Measurements from ENCODE around the gene ATXN1.

Gene ATXN1

DNA sequence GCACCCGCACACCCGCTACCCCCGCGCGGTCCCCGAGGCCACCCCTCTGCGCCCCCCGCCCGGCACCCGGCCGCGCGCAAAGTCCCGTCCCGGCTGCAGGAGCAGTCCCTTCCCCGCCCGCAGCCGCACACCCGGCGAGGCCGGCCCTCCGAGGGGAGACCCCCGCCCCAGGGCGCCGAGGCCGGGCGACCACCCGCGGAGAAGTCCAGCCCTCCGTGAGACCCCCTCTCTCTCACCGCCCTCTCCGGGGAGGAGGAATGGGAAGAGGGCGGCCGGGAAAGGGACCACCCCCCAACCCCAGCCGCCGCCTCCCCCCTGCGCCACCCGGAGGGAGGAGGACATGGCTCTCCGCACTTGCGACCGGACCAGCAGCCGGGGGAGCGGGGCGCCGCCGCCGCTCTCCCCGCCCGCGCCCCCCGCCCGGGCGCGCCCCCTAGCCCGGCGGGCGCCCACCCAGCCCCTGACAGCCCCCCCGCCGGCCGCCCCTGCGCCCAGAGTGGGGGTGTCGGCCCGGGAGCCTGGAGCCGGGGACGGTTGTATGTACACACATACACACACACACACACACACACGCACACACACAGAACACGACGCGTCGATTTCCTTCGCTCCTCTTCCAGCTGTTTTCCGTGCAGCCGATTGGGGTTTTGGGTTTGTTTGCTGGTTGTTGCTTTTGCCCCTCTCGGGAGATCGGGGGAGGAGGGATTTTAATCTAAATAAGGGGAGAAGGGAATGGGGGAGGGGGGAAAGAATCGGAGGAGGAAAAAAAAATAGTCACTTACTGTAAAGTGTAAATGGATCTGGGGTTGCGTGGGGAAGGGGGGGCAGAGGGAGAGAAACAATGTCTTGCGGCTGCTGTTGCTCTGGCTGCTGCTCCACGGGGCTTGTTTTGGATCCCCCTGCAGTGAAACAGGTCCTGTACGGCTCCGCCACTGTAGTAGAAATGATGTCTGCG is at the start of gene ATXN1:
TSS of gene ATXN1 (minus strand) at position 945 of the 955 bp plus-strand sequence.
- H3K4me1 Mint-ChIP-seq, result peaks cover 66% of the 10 kb centered on the region
- peak within 1 kb of the TSS; percentile 93 for H3K4me3 Mint-ChIP-seq
- no peaks in the 10 kb centered on the region for H3K27me3 Mint-ChIP-seq
- ATAC-seq (peak; percentile 2), DNase-seq (peak; percentile 29)
- H3K36me3 Mint-ChIP-seq (ENCODE audit: low read depth), result peaks cover 12% of the 10 kb centered on the region
- peak within 1 kb of the TSS; percentile 93 for H3K27ac Mint-ChIP-seq
- no peaks in the 10 kb centered on the region for H3K9me3 Mint-ChIP-seq

GRCh38 chr6:16810411-16810810 is 49.2 kb upstream of the ATXN1 start:
- ATAC-seq (no peak), DNase-seq (no peak)
- H3K27ac Mint-ChIP-seq, result no peak overlapping the region
- H3K27me3 Mint-ChIP-seq, result no peaks in the 10 kb centered on the region
- H3K4me3 Mint-ChIP-seq, result no peak overlapping the region
- no peaks in the 10 kb centered on the region for H3K4me1 Mint-ChIP-seq
- H3K36me3 Mint-ChIP-seq (ENCODE audit: low read depth), result peaks cover 10% of the 10 kb centered on the region
- H3K9me3 Mint-ChIP-seq, result peaks cover 35% of the 10 kb centered on the region

- no peak overlapping the region for H3K4me3 Mint-ChIP-seq
- ATAC-seq, result no peak
Measured at GRCh38 chr6:16809753-16810358, 48.6 kb upstream of the ATXN1 start.

DNA sequence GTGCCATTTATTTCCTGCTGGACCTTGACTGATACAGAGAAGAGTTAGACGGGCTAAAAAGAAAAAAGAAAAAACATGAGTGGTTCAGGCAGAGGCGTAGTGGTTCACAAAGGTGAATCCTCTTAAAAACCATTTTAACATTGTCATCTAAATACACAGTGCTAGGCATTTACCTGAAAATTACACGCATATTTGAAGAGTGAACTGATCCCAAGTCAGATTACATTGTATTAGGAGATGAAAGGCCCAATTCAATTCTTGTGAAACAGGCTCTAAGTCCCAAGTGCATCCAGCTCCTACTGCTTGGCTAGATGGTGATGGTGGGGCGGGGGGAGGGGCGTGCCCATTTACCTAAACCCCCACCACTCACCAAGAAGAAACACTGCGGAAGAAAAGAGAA is 46.7 kb upstream of the ATXN1 start:
- DNase-seq (no peak), ATAC-seq (no peak)
- H3K4me1 Mint-ChIP-seq, result peaks cover 3% of the 10 kb centered on the region
- H3K9me3 Mint-ChIP-seq, result peaks cover 27% of the 10 kb centered on the region
- H3K4me3 Mint-ChIP-seq, result no peak overlapping the region
- H3K36me3 Mint-ChIP-seq (ENCODE audit: low read depth), result peaks cover 9% of the 10 kb centered on the region
- H3K27ac Mint-ChIP-seq, result no peak overlapping the region
- H3K27me3 Mint-ChIP-seq, result no peaks in the 10 kb centered on the region

More at GRCh38 chr6:16809753-16810358, 48.6 kb upstream of the ATXN1 start:
- Mint-ChIP-seq H3K27ac (no peak overlapping the region), H3K4me1 (no peaks in the 10 kb centered on the region), H3K9me3 (peaks cover 35% of the 10 kb centered on the region), H3K27me3 (no peaks in the 10 kb centered on the region), H3K36me3 (ENCODE audit: low read depth) (peaks cover 10% of the 10 kb centered on the region)
- DNase-seq, result no peak

- Mint-ChIP-seq H3K27me3 (no peaks in the 10 kb centered on the region), H3K27ac (no peak overlapping the region), H3K9me3 (peaks cover 13% of the 10 kb centered on the region), H3K4me1 (peaks cover 16% of the 10 kb centered on the region), H3K4me3 (no peak overlapping the region), H3K36me3 (ENCODE audit: low read depth) (no peaks in the 10 kb centered on the region)
- ATAC-seq (no peak), DNase-seq (no peak)
Measured at GRCh38 chr6:16806363-16806762, 45.1 kb upstream of the ATXN1 start.

GRCh38 chr6:16805243-16805950 is 44.1 kb upstream of the ATXN1 start:
- DNase-seq (no peak), ATAC-seq (no peak)
- H3K4me1 Mint-ChIP-seq, result peaks cover 26% of the 10 kb centered on the region
- H3K4me3 Mint-ChIP-seq, result no peak overlapping the region
- H3K9me3 Mint-ChIP-seq, result peaks cover 8% of the 10 kb centered on the region
- H3K27me3 Mint-ChIP-seq, result no peaks in the 10 kb centered on the region
- H3K36me3 Mint-ChIP-seq (ENCODE audit: low read depth), result no peaks in the 10 kb centered on the region
- H3K27ac Mint-ChIP-seq, result no peak overlapping the region

- H3K27me3 Mint-ChIP-seq, result no peaks in the 10 kb centered on the region
Measured at GRCh38 chr6:16804546-16805242, 43.4 kb upstream of the ATXN1 start.

DNA sequence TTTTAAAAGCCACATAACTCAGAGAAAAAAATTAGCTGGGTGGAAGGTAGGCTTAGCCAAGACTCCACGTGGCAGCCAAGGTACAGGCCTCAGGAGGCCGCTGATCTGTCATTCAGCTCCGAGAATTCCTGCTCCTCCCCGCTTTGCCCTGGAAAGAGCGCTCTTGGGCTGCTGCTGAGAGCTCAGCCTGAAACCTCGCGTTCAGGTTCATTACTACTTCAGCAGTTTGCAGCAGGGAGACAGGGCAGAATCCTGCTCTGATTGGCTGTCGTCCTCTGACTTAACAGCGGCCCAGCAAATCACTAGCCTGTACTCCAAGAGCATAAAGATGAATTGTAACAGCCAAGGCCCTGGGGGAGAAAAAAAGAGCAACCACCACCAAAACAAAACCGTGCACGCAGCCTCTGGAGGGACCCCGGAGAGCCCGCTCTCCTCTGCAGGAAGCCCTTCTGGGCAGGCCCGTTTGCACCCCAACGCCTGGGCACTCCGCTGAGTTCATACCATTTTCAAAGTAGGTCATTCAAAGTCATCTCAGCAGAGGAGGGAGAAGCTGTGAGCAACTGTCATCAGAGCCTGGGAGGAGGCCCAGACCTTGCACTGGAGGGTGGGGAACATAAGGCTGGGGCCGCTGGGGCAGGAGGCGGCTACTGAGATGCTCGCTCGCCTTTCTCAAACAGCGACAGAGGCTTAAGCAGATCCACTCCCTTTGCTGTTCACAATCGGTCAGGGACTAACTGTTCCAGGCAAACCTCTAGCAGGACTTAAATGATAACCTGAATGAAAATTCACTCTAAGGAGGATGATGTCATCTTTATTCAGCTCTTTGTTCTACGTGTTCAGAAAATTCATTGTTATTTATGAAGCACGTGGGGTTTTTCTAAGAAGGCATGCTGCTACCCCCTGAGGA is 42.3 kb upstream of the ATXN1 start:
- Mint-ChIP-seq H3K27ac (no peak overlapping the region), H3K9me3 (peaks cover under 1% of the 10 kb centered on the region), H3K4me1 (peaks cover 36% of the 10 kb centered on the region), H3K27me3 (no peaks in the 10 kb centered on the region), H3K36me3 (ENCODE audit: low read depth) (no peaks in the 10 kb centered on the region), H3K4me3 (no peak overlapping the region)
- ATAC-seq (no peak), DNase-seq (no peak)

More at GRCh38 chr6:16804546-16805242, 43.4 kb upstream of the ATXN1 start:
- no peak for DNase-seq
- Mint-ChIP-seq H3K4me3 (no peak overlapping the region), H3K9me3 (peaks cover 3% of the 10 kb centered on the region), H3K36me3 (ENCODE audit: low read depth) (no peaks in the 10 kb centered on the region), H3K4me1 (peaks cover 32% of the 10 kb centered on the region), H3K27ac (no peak overlapping the region)
- ATAC-seq, result no peak

DNA sequence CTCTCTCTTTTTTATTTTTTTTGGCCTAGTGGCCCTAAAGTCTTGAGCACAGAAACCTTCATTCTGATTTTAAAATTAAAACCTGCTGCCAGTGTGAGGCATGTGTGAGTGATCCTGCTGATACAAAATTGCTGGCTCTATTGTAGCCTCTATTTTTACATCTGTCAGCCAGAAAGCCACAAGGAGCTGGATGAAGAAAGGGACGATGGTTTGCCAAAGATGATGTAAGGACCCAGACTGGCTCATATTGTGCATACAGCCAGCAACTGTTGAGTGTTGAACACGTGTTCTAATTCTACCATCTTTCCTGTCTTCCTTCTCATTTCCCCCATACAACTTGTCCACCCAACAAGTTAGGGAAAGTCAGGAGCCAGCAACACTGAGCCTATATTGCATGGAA is 40.8 kb upstream of the ATXN1 start:
- Mint-ChIP-seq H3K27ac (no peak overlapping the region), H3K36me3 (ENCODE audit: low read depth) (no peaks in the 10 kb centered on the region), H3K9me3 (no peaks in the 10 kb centered on the region), H3K4me1 (peaks cover 36% of the 10 kb centered on the region), H3K27me3 (no peaks in the 10 kb centered on the region), H3K4me3 (no peak overlapping the region)
- no peak for ATAC-seq
- no peak for DNase-seq

- ATAC-seq (peak; percentile 97), DNase-seq (peak; percentile 12)
- Mint-ChIP-seq H3K27me3 (no peaks in the 10 kb centered on the region), H3K4me1 (peaks cover 36% of the 10 kb centered on the region), H3K27ac (peak overlapping the region; percentile 28), H3K4me3 (no peak overlapping the region), H3K36me3 (ENCODE audit: low read depth) (no peaks in the 10 kb centered on the region), H3K9me3 (no peaks in the 10 kb centered on the region)
Measured at GRCh38 chr6:16800942-16801341, 39.7 kb upstream of the ATXN1 start.

GRCh38 chr6:16800341-16800740 is 39.1 kb upstream of the ATXN1 start:
- H3K27ac Mint-ChIP-seq, result peak overlapping the region; percentile 28
- DNase-seq, result no peak
- peaks cover 36% of the 10 kb centered on the region for H3K4me1 Mint-ChIP-seq
- no peak overlapping the region for H3K4me3 Mint-ChIP-seq
- ATAC-seq, result no peak
- H3K27me3 Mint-ChIP-seq, result no peaks in the 10 kb centered on the region
- no peaks in the 10 kb centered on the region for H3K9me3 Mint-ChIP-seq
- H3K36me3 Mint-ChIP-seq (ENCODE audit: low read depth), result no peaks in the 10 kb centered on the region

- ATAC-seq (peak; percentile 33), DNase-seq (no peak)
- Mint-ChIP-seq H3K36me3 (ENCODE audit: low read depth) (no peaks in the 10 kb centered on the region), H3K27me3 (no peaks in the 10 kb centered on the region), H3K27ac (no peak overlapping the region), H3K4me3 (no peak overlapping the region), H3K9me3 (no peaks in the 10 kb centered on the region), H3K4me1 (peaks cover 36% of the 10 kb centered on the region)
Measured at GRCh38 chr6:16799279-16800193, 38.3 kb upstream of the ATXN1 start.
